ENCODE results near the gene ASXL2.

Gene ASXL2

GRCh38 chr2:25872134-25872533 is 6.2 kb downstream of the ASXL2 start:
- no peak overlapping the region for H3K27ac ChIP-seq (ENCODE audit: low read depth, low read length)
- H3K9me3 ChIP-seq (ENCODE audit: insufficient read depth, low read length) = no peaks in the 10 kb centered on the region
- no peak overlapping the region for H3K9ac ChIP-seq (ENCODE audit: low read length)
- no peak overlapping the region for H3K4me3 ChIP-seq (ENCODE audit: insufficient read depth, low read length, poor library complexity, severe bottlenecking)
- H3K79me2 ChIP-seq (ENCODE audit: insufficient read depth, low read length) = peaks cover 95% of the 10 kb centered on the region
- H3K27me3 ChIP-seq (ENCODE audit: low read length) = no peaks in the 10 kb centered on the region
- H3K36me3 ChIP-seq (ENCODE audit: low read length) = peaks cover 8% of the 10 kb centered on the region; the same call in 1 of the 2 replicates
- H2AFZ ChIP-seq (ENCODE audit: low read depth, low read length, severe bottlenecking) = no peak overlapping the region
- H3K4me2 ChIP-seq (ENCODE audit: low read depth, low read length, poor library complexity, severe bottlenecking) = no peak overlapping the region
- peaks cover 7% of the 10 kb centered on the region; the same call in 1 of the 2 replicates for H3F3A ChIP-seq (ENCODE audit: insufficient read depth)
- no peaks in the 10 kb centered on the region for H4K20me1 ChIP-seq (ENCODE audit: low read depth, low read length)
- TF ChIP-seq CTCF (IDR thresholded peaks at IDR 0.05; ENCODE audit: insufficient read depth, low read length, poor library complexity, severe bottlenecking) = no peak
- TF ChIP-seq EZH2phosphoT487 (conservative IDR thresholded peaks at IDR 0.05; ENCODE audit: low read length) = no peak
- no peaks in the 10 kb centered on the region for H3K9me2 ChIP-seq (replicated peaks; ENCODE audit: insufficient read depth, low read length)

- Histone ChIP-seq H2AFZ (ENCODE audit: low read depth, low read length, severe bottlenecking) (no peak overlapping the region), H3K9me3 (ENCODE audit: insufficient read depth, low read length) (no peaks in the 10 kb centered on the region), H3K79me2 (ENCODE audit: insufficient read depth, low read length) (peaks cover 80% of the 10 kb centered on the region), H3K27ac (ENCODE audit: low read depth, low read length) (no peak overlapping the region), H3K36me3 (ENCODE audit: low read length) (peaks cover 8% of the 10 kb centered on the region; the same call in 1 of the 2 replicates), H3K27me3 (ENCODE audit: low read length) (no peaks in the 10 kb centered on the region), H3K9me2 (replicated peaks; ENCODE audit: insufficient read depth, low read length) (no peaks in the 10 kb centered on the region), H4K20me1 (ENCODE audit: low read depth, low read length) (no peaks in the 10 kb centered on the region), H3K9ac (ENCODE audit: low read length) (no peak overlapping the region), H3K4me2 (ENCODE audit: low read depth, low read length, poor library complexity, severe bottlenecking) (no peak overlapping the region), H3K4me3 (ENCODE audit: insufficient read depth, low read length, poor library complexity, severe bottlenecking) (no peak overlapping the region), H3F3A (ENCODE audit: insufficient read depth) (peaks cover 4% of the 10 kb centered on the region; the same call in 1 of the 2 replicates)
- TF ChIP-seq CTCF (IDR thresholded peaks at IDR 0.05; ENCODE audit: insufficient read depth, low read length, poor library complexity, severe bottlenecking) (no peak), EZH2phosphoT487 (conservative IDR thresholded peaks at IDR 0.05; ENCODE audit: low read length) (no peak)
Measured at GRCh38 chr2:25867396-25868003, 10.8 kb downstream of the ASXL2 start.

- Histone ChIP-seq H3K36me3 (ENCODE audit: low read length) (no peaks in the 10 kb centered on the region), H3K27me3 (ENCODE audit: low read length) (no peaks in the 10 kb centered on the region), H3F3A (ENCODE audit: insufficient read depth) (peaks cover 10% of the 10 kb centered on the region; the same call in 1 of the 2 replicates), H3K9ac (ENCODE audit: low read length) (no peak overlapping the region), H3K9me3 (ENCODE audit: insufficient read depth, low read length) (no peaks in the 10 kb centered on the region), H3K9me2 (replicated peaks; ENCODE audit: insufficient read depth, low read length) (no peaks in the 10 kb centered on the region), H3K4me3 (ENCODE audit: insufficient read depth, low read length, poor library complexity, severe bottlenecking) (no peak overlapping the region), H4K20me1 (ENCODE audit: low read depth, low read length) (peaks cover 8% of the 10 kb centered on the region; the same call in 1 of the 2 replicates), H3K79me2 (ENCODE audit: insufficient read depth, low read length) (peaks cover 52% of the 10 kb centered on the region), H3K27ac (ENCODE audit: low read depth, low read length) (no peak overlapping the region), H2AFZ (ENCODE audit: low read depth, low read length, severe bottlenecking) (no peak overlapping the region), H3K4me2 (ENCODE audit: low read depth, low read length, poor library complexity, severe bottlenecking) (no peak overlapping the region)
- TF ChIP-seq EZH2phosphoT487 (conservative IDR thresholded peaks at IDR 0.05; ENCODE audit: low read length) (no peak), CTCF (IDR thresholded peaks at IDR 0.05; ENCODE audit: insufficient read depth, low read length, poor library complexity, severe bottlenecking) (no peak)
Measured at GRCh38 chr2:25856377-25856776, 21.9 kb downstream of the ASXL2 start.
